ENCODE results near the gene CCDC196. TPM values are rescaled to one million over a fixed set of nuclear protein-coding genes. Genes with fewer than 3 reads are reported as not detected.

Gene CCDC196, protein sequence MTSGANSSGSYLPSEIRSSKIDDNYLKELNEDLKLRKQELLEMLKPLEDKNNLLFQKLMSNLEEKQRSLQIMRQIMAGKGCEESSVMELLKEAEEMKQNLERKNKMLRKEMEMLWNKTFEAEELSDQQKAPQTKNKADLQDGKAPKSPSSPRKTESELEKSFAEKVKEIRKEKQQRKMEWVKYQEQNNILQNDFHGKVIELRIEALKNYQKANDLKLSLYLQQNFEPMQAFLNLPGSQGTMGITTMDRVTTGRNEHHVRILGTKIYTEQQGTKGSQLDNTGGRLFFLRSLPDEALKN
- total RNA-seq, result not detected in 2 replicates

- DNase-seq (ENCODE audit: extremely low read depth, low read depth, low spot score), result no peak
Measured at GRCh38 chr14:66485910-66486421, at the start of gene CCDC196. Gene CCDC196, plus strand, starts transcription at chr14:66486371. Its CDS starts 132 bp downstream, at chr14:66486503.

DNA sequence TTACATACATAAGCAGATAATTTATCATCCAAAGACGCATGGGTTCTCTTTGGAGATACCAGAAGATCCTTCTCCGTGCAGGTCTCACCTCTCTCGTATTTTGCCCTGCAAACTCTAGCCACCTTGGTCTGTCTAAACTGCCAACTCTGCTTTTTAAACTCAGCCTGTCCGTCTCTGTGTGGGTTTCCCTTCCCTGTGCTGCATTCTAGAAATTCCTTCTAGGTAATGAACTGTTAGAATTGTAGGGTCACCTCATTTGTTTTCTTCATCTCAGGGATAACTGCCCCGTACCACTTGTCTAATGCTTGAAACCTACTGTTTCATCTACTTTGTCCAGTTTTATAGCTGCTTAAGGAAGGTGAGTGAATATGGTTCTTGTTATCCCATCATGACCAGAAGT, 45.4 kb upstream of the CCDC196 start:
- DNase-seq (ENCODE audit: extremely low read depth, low read depth, low spot score), result no peak

GRCh38 chr14:66442953-66443571, 43.1 kb upstream of the CCDC196 start:
- DNase-seq (ENCODE audit: extremely low read depth, low read depth, low spot score), result no peak

GRCh38 chr14:66443785-66444184, 42.4 kb upstream of the CCDC196 start:
- DNase-seq (ENCODE audit: extremely low read depth, low read depth, low spot score), result no peak

DNA sequence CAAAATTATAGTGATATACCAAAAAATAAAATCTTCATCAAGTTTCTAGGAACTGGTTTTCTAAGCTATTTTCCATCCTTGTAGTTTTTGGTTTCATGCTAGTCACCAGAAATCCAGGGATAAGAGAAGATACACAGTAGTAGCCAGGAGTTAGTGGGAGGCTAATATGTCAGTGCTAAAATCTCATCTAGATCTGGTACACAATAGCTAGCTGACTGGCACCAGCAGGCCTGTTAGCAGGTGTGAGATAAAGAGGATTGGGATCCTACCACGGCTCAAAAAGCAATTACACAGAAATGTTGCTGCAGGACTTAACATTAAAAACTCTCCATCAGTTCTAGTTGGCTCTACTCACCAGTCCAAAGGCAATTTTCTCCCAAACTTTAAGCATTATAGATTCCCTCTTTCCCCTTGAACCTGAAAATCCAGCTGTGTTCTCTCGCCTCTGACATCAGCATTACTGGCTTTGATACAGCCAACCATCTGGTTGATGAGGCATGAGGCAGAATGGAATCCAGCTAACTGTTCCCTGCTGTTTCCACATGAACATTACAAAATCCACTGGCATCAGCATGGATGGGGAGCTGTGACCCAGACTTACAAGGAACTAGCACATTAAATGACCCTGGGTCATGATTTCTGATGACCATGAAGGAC, 41.8 kb upstream of the CCDC196 start:
- DNase-seq (ENCODE audit: extremely low read depth, low read depth, low spot score), result no peak

DNA sequence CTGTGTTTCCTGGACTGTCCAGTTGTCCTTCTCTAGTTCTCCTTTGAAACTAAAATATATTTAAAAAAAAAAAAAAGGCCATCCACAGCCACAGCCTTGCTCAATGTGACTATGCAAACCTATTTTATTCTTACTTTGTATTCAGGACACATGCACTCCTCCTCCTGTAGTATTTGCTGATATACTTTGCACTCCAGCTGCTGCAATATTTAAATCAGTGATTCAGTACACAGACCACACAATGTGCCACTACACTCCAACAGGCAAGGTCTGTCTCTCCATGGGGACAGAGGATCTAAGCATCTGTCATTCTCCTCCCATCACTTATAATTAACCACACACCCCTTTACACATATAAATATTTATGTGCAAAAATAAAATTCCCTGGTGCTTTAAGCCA, 40.2 kb upstream of the CCDC196 start:
- DNase-seq (ENCODE audit: extremely low read depth, low read depth, low spot score), result no peak

DNA sequence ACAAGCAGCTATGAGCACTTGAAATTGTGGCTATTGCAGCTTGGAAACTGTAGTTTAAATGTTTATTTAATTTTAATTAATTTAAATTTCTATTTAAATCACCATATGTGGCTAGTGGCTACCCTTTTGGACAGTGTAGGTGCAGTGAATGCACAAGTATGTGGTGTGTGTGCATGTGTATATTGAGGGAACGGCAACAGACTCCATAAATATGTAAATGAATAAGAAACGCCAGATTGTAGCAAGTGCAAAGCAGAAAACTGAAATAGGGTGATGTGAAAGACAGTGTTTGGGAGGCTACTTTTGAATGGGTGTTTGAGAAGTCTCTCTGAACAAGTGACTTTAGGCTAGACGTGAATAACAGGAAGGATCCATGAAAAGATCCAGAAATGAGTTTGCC, 32.7 kb upstream of the CCDC196 start:
- DNase-seq (ENCODE audit: extremely low read depth, low read depth, low spot score), result no peak

DNA sequence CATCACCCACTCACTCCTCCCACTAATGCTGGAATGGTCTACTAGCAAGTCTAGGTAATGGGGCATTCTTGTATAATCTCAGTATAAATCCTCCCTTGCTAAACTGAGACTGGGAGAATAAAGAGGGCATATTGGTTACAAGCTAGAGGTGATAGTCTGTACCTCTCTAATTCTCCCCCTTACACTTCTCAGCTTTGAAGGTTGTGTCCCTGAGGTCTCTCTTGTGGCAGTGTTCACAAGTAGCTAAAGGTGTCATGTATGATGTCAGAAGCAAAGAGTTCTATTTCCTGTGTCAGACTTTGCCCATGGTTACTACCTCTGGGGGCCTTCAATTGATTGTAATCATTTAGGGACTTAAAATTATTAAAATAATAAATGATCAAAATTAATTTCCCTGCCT, 26.6 kb upstream of the CCDC196 start:
- no peak for DNase-seq (ENCODE audit: extremely low read depth, low read depth, low spot score)

GRCh38 chr14:66464261-66464660, 21.9 kb upstream of the CCDC196 start:
- no peak for DNase-seq (ENCODE audit: extremely low read depth, low read depth, low spot score)

DNA sequence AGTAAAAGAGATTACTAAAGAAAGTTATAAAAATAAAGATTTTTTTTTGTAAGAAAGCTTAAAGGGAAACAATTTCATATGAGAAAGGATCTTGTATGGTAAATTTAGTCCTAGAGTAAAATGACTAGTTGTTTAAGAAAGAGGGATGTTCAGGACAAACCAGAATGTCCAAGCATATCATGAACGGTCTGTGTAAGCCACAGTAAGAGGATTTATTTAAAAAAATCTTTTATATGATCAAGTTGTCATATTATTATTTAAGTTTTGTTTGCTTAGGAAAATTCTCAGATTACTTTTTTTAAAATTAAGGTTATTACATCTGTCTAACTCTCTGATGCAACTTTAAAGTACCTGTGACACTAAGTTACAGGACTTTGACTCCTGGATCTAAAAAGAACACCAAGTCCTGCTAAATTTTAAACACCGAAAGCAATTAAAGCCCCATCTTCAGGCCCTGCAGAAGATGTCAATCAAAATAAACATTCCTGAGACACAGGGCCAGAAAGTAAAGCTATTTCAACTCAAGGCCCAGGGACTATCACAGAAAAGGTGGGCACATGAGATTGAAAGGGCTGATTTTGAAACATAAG, 17.3 kb upstream of the CCDC196 start:
- DNase-seq (ENCODE audit: extremely low read depth, low read depth, low spot score), result no peak

GRCh38 chr14:66471584-66471983, 14.6 kb upstream of the CCDC196 start:
- no peak for DNase-seq (ENCODE audit: extremely low read depth, low read depth, low spot score)

DNA sequence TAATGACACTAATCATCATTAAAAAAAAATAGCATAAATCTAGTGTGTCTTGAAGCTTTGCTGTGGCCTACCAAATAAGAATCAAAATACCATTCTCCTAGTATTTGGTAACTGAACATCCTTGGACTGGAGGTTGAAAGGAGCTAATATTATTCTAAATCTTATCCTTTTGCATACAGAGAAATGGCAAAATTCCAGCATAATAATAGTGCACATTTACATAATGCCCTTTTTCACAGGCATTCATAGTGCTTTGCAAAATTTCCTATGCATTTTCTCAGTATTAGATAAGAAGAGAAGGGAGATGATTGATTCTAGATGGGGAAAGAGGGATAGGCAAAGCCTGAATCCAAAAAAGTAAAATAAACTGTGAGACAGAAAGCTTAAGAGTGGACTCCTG, 13.9 kb upstream of the CCDC196 start:
- no peak for DNase-seq (ENCODE audit: extremely low read depth, low read depth, low spot score)

GRCh38 chr14:66473223-66473622, 12.9 kb upstream of the CCDC196 start:
- no peak for DNase-seq (ENCODE audit: extremely low read depth, low read depth, low spot score)

GRCh38 chr14:66476964-66477363, 9.2 kb upstream of the CCDC196 start:
- DNase-seq (ENCODE audit: extremely low read depth, low read depth, low spot score), result no peak

DNA sequence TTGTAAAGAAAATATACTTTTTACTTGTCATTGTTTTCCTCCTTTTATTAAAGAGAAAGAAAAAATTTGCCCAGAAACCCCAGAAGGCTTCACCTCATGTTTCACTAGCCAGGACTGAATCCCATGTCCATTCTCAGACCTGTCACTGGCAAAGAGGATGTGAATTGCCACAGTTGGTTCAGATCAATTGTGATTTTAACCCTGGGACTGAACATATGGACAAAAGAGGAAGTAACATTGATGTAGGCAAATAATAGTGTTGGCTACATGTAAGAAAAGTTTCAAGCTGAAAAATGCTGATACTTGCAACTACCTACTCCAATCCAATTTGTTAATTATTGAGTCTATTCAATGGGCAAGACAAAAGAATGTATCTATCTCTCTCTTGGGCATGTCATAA, 8.6 kb upstream of the CCDC196 start:
- DNase-seq (ENCODE audit: extremely low read depth, low read depth, low spot score), result no peak

- DNase-seq (ENCODE audit: extremely low read depth, low read depth, low spot score), result no peak
Measured at GRCh38 chr14:66482873-66483272, 3.3 kb upstream of the CCDC196 start.

DNA sequence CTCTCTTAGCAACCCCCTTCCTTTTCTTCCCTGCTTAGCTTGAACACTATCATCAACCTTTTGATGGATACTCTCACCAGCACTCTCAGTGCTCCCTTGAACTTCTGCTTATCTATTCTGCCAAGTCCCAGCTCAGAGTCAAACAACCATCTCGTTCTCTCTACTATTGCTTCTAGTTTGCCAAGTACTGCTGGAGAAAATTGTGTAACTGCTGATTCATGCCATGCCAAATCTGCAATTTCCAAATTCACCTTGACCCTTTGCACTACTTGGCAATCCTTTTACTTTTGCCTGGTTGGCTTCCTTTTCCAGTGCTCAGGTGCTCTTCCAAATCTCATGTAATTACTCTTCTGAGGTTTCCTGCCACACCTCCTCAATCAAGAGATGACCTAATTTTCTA, 2.8 kb upstream of the CCDC196 start:
- DNase-seq (ENCODE audit: extremely low read depth, low read depth, low spot score), result no peak

DNA sequence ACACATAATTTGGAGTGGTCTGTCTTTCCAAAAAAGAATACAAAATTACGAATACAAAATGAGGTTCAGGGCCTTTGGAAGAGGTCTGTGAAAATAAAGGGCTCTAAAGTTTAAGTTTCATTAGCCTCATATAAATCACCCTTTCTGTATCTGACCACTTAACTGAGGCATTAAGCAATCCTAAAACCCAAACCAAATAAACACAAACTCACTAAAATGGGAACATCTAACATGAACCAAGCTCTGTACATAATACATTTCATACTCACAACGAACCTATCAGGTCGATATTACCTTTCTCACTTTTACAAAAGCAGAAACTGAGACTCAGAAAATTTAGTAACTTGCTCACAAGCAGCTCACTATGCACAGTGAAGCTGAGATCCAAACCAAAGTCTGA, 1.1 kb upstream of the CCDC196 start:
- DNase-seq (ENCODE audit: extremely low read depth, low read depth, low spot score), result no peak

DNA sequence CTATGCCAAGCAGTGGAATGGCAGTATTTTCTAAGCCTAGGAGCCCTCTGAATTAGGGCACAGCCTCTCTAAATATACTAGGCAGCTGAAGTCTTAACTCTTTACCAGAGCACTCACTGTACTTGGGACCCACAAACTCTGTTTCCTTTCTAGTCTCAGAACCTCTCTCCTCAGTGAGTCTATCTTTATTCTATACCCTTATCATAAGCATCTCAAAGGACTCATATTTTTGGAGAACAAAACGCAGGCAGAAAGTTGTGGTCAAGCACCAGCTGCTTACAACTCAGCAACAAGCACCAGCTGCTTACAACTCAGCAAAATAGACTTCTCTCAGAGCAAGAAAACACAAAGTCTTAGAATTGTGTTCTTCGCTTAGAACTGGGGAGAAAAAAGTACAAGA, 993 bp downstream of the CCDC196 start:
- no peak for DNase-seq (ENCODE audit: extremely low read depth, low read depth, low spot score)

GRCh38 chr14:66490143-66491111, 4.3 kb downstream of the CCDC196 start:
- no peak for DNase-seq (ENCODE audit: extremely low read depth, low read depth, low spot score)
